ENCODE results near the gene OBSCN. TPM values are rescaled to one million over a fixed set of nuclear protein-coding genes. Genes with fewer than 3 reads are reported as not detected.
A peak's percentile ranks its signal among the peaks of the same experiment; 100 is the strongest.

OBSCN gene
- total RNA-seq, 1 experiment from 2014 or later, result 5.6 TPM

GRCh38 chr1:228373004-228373680 is 165.3 kb downstream of the OBSCN start:
- H3K9me3 ChIP-seq, result no peaks in the 10 kb centered on the region
- ChIA-PET POLR2A (no interaction called here), CTCF (no interaction called here)
- peaks cover 6% of the 10 kb centered on the region for H3K4me1 Mint-ChIP-seq (ENCODE audit: low read depth, unreplicated experiment)
- no peak for DNase-seq
- H3K4me3 Mint-ChIP-seq (ENCODE audit: unreplicated experiment), result no peak overlapping the region
- peaks cover 4% of the 10 kb centered on the region for H3K36me3 Mint-ChIP-seq (ENCODE audit: insufficient read depth, unreplicated experiment)
- intact Hi-C loops (cut with micrococcal nuclease; ENCODE audit: unreplicated experiment), result no loop called here
- no peak for TF ChIP-seq CTCF (IDR thresholded peaks at IDR 0.05; ENCODE audit: insufficient read depth in 1 of 2, low read depth in 1 of 2, low read length in 1 of 2, severe bottlenecking in 1 of 2, unreplicated experiment in 1 of 2)
- no peaks in the 10 kb centered on the region for H3K9me3 Mint-ChIP-seq (ENCODE audit: unreplicated experiment)
- no peak overlapping the region for H3K27ac Mint-ChIP-seq (ENCODE audit: unreplicated experiment)
- no peaks in the 10 kb centered on the region for H3K27me3 ChIP-seq (replicated peaks; ENCODE audit: control insufficient read depth, insufficient read depth, low read length)
- no TSS peak for BruUV-seq (replicated peaks)
- H3K4me3 ChIP-seq (ENCODE audit: low read depth, low read length), result no peak overlapping the region
- H3K27me3 Mint-ChIP-seq (ENCODE audit: insufficient read depth, unreplicated experiment), result no peaks in the 10 kb centered on the region
- H3K36me3 ChIP-seq (ENCODE audit: control insufficient read depth, insufficient read depth, low read length), result no peaks in the 10 kb centered on the region
- peaks cover 12% of the 10 kb centered on the region for H3K4me1 ChIP-seq

- TF ChIP-seq CTCF (IDR thresholded peaks at IDR 0.05; ENCODE audit: insufficient read depth in 1 of 2, low read depth in 1 of 2, low read length in 1 of 2, severe bottlenecking in 1 of 2, unreplicated experiment in 1 of 2), result no peak
- Histone ChIP-seq H3K4me3 (ENCODE audit: low read depth, low read length) (no peak overlapping the region), H3K9me3 (no peaks in the 10 kb centered on the region), H3K36me3 (ENCODE audit: control insufficient read depth, insufficient read depth, low read length) (no peaks in the 10 kb centered on the region), H3K4me1 (peaks cover 4% of the 10 kb centered on the region), H3K27me3 (replicated peaks; ENCODE audit: control insufficient read depth, insufficient read depth, low read length) (no peaks in the 10 kb centered on the region)
- H3K4me1 Mint-ChIP-seq (ENCODE audit: low read depth, unreplicated experiment), result peaks cover 2% of the 10 kb centered on the region
- H3K9me3 Mint-ChIP-seq (ENCODE audit: unreplicated experiment), result no peaks in the 10 kb centered on the region
- DNase-seq, result peak in 1 of 2 experiments; percentile 30
- no TSS peak for BruUV-seq (replicated peaks)
- H3K36me3 Mint-ChIP-seq (ENCODE audit: insufficient read depth, unreplicated experiment), result peaks cover 2% of the 10 kb centered on the region
- ChIA-PET POLR2A (no interaction called here), CTCF (no interaction called here)
- no peaks in the 10 kb centered on the region for H3K27me3 Mint-ChIP-seq (ENCODE audit: insufficient read depth, unreplicated experiment)
- no peak overlapping the region for H3K27ac Mint-ChIP-seq (ENCODE audit: unreplicated experiment)
- intact Hi-C loops (cut with micrococcal nuclease; ENCODE audit: unreplicated experiment), result no loop called here
- no peak overlapping the region for H3K4me3 Mint-ChIP-seq (ENCODE audit: unreplicated experiment)
Observed at GRCh38 chr1:228373681-228374571, 166.1 kb downstream of the OBSCN start.

GRCh38 chr1:228374711-228375577 is 167.1 kb downstream of the OBSCN start:
- Mint-ChIP-seq H3K4me1 (ENCODE audit: low read depth, unreplicated experiment) (no peaks in the 10 kb centered on the region), H3K27ac (ENCODE audit: unreplicated experiment) (no peak overlapping the region), H3K27me3 (ENCODE audit: insufficient read depth, unreplicated experiment) (no peaks in the 10 kb centered on the region), H3K9me3 (ENCODE audit: unreplicated experiment) (no peaks in the 10 kb centered on the region), H3K36me3 (ENCODE audit: insufficient read depth, unreplicated experiment) (no peaks in the 10 kb centered on the region), H3K4me3 (ENCODE audit: unreplicated experiment) (no peak overlapping the region)
- no TSS peak for BruUV-seq (replicated peaks)
- no peak overlapping the region for H3K4me3 ChIP-seq (ENCODE audit: low read depth, low read length)
- no peaks in the 10 kb centered on the region for H3K9me3 ChIP-seq
- H3K4me1 ChIP-seq, result no peaks in the 10 kb centered on the region
- ChIA-PET CTCF (no interaction called here), POLR2A (no interaction called here)
- DNase-seq, result peak in 1 of 2 experiments; percentile 28
- no peaks in the 10 kb centered on the region for H3K36me3 ChIP-seq (ENCODE audit: control insufficient read depth, insufficient read depth, low read length)
- intact Hi-C loops (cut with micrococcal nuclease; ENCODE audit: unreplicated experiment), result no loop called here
- no peaks in the 10 kb centered on the region for H3K27me3 ChIP-seq (replicated peaks; ENCODE audit: control insufficient read depth, insufficient read depth, low read length)
- TF ChIP-seq CTCF (IDR thresholded peaks at IDR 0.05; ENCODE audit: insufficient read depth in 1 of 2, low read depth in 1 of 2, low read length in 1 of 2, severe bottlenecking in 1 of 2, unreplicated experiment in 1 of 2), result no peak
